ENCODE measurements around the gene TERT. TPM values are rescaled to one million over a fixed set of nuclear protein-coding genes. Genes with fewer than 3 reads are reported as not detected.

TERT gene
- total RNA-seq, 1 experiment from 2014 or later = 0.80 TPM

GRCh38 chr5:1212271-1212670 lies 82.6 kb downstream of the TERT start:
- POLR2A ChIA-PET (ENCODE audit: unreplicated experiment) = no interaction called here
- H3K4me3 ChIP-seq (ENCODE audit: low read length) = no peak overlapping the region
- TF ChIP-seq EZH2 (IDR thresholded peaks at IDR 0.05; ENCODE audit: low read length, unreplicated experiment) (no peak), EZH2phosphoT487 (IDR thresholded peaks at IDR 0.05; ENCODE audit: borderline replicate concordance, low read length) (no peak), CTCF (conservative IDR thresholded peaks at IDR 0.05; ENCODE audit: low read depth, low read length) (no peak)
- H4K20me1 ChIP-seq (ENCODE audit: low read length) = no peaks in the 10 kb centered on the region
- H3K9ac ChIP-seq (ENCODE audit: low read length) = no peak overlapping the region
- no peaks in the 10 kb centered on the region for H3K27me3 ChIP-seq (ENCODE audit: low read length)
- intact Hi-C loops (cut with micrococcal nuclease) = no loop called here
- H3K36me3 ChIP-seq (ENCODE audit: low read depth, low read length) = no peaks in the 10 kb centered on the region
- no peak overlapping the region for H3K27ac ChIP-seq (ENCODE audit: low read length)
- no peaks in the 10 kb centered on the region for H3K4me1 ChIP-seq (ENCODE audit: insufficient read depth, low read length)
- DNase-seq = no peak
- no peaks in the 10 kb centered on the region for H3K79me2 ChIP-seq (ENCODE audit: low read length)
- H3F3A ChIP-seq (ENCODE audit: low read length, unreplicated experiment) = no peaks in the 10 kb centered on the region
- no peak for ATAC-seq
- CTCF ChIA-PET = no interaction called here
- BruUV-seq (replicated peaks) = no TSS peak
- no peaks in the 10 kb centered on the region for H3K9me2 ChIP-seq (replicated peaks; ENCODE audit: low read length)
- H3K4me2 ChIP-seq (ENCODE audit: low read length) = no peak overlapping the region
- no peak overlapping the region for H2AFZ ChIP-seq (ENCODE audit: low read length)
- no peaks in the 10 kb centered on the region for H3K9me3 ChIP-seq (ENCODE audit: low read length)

GRCh38 chr5:1211701-1212100 lies 83.2 kb downstream of the TERT start:
- no peaks in the 10 kb centered on the region for H3F3A ChIP-seq (ENCODE audit: low read length, unreplicated experiment)
- H3K9me2 ChIP-seq (replicated peaks; ENCODE audit: low read length) = no peaks in the 10 kb centered on the region
- ChIA-PET CTCF (no interaction called here), POLR2A (ENCODE audit: unreplicated experiment) (no interaction called here)
- H4K20me1 ChIP-seq (ENCODE audit: low read length) = no peaks in the 10 kb centered on the region
- no peak overlapping the region for H3K27ac ChIP-seq (ENCODE audit: low read length)
- no TSS peak for BruUV-seq (replicated peaks)
- no peaks in the 10 kb centered on the region for H3K27me3 ChIP-seq (ENCODE audit: low read length)
- DNase-seq = no peak
- no peaks in the 10 kb centered on the region for H3K4me1 ChIP-seq (ENCODE audit: insufficient read depth, low read length)
- H3K4me3 ChIP-seq (ENCODE audit: low read length) = no peak overlapping the region
- TF ChIP-seq EZH2 (IDR thresholded peaks at IDR 0.05; ENCODE audit: low read length, unreplicated experiment) = no peak
- no peak for TF ChIP-seq CTCF (conservative IDR thresholded peaks at IDR 0.05; ENCODE audit: low read depth, low read length)
- TF ChIP-seq EZH2phosphoT487 (IDR thresholded peaks at IDR 0.05; ENCODE audit: borderline replicate concordance, low read length) = no peak
- no peaks in the 10 kb centered on the region for H3K79me2 ChIP-seq (ENCODE audit: low read length)
- ATAC-seq = no peak
- H2AFZ ChIP-seq (ENCODE audit: low read length) = no peak overlapping the region
- intact Hi-C loops (cut with micrococcal nuclease) = no loop called here
- no peaks in the 10 kb centered on the region for H3K9me3 ChIP-seq (ENCODE audit: low read length)
- no peak overlapping the region for H3K4me2 ChIP-seq (ENCODE audit: low read length)
- H3K36me3 ChIP-seq (ENCODE audit: low read depth, low read length) = no peaks in the 10 kb centered on the region
- H3K9ac ChIP-seq (ENCODE audit: low read length) = no peak overlapping the region

GRCh38 chr5:1210832-1211251 lies 84.0 kb downstream of the TERT start:
- no TSS peak for BruUV-seq (replicated peaks)

More at GRCh38 chr5:1210832-1211251, 84.0 kb downstream of the TERT start:
- CTCF ChIA-PET = no interaction called here
- Histone ChIP-seq H3K79me2 (ENCODE audit: low read length) (no peaks in the 10 kb centered on the region), H4K20me1 (ENCODE audit: low read length) (no peaks in the 10 kb centered on the region), H3K9me2 (replicated peaks; ENCODE audit: low read length) (no peaks in the 10 kb centered on the region), H3K4me3 (ENCODE audit: low read length) (no peak overlapping the region), H3K4me2 (ENCODE audit: low read length) (no peak overlapping the region), H3K27me3 (ENCODE audit: low read length) (peaks cover 2% of the 10 kb centered on the region; the same call in 1 of the 2 replicates), H3K36me3 (ENCODE audit: low read depth, low read length) (no peaks in the 10 kb centered on the region), H3K9me3 (ENCODE audit: low read length) (no peaks in the 10 kb centered on the region), H3K27ac (ENCODE audit: low read length) (no peak overlapping the region), H3K4me1 (ENCODE audit: insufficient read depth, low read length) (no peaks in the 10 kb centered on the region), H2AFZ (ENCODE audit: low read length) (no peak overlapping the region), H3F3A (ENCODE audit: low read length, unreplicated experiment) (no peaks in the 10 kb centered on the region), H3K9ac (ENCODE audit: low read length) (no peak overlapping the region)
- POLR2A ChIA-PET (ENCODE audit: unreplicated experiment) = no interaction called here
- no peak for TF ChIP-seq EZH2 (IDR thresholded peaks at IDR 0.05; ENCODE audit: low read length, unreplicated experiment)
- no peak for TF ChIP-seq CTCF (conservative IDR thresholded peaks at IDR 0.05; ENCODE audit: low read depth, low read length)
- no peak for TF ChIP-seq EZH2phosphoT487 (IDR thresholded peaks at IDR 0.05; ENCODE audit: borderline replicate concordance, low read length)
- no peak for DNase-seq
- intact Hi-C loops (cut with micrococcal nuclease) = no loop called here
- no peak for ATAC-seq

All from PC-3 (cell line).